H1 (cell line): ENCODE data around the gene KLK7. TPM values are rescaled to one million over a fixed set of nuclear protein-coding genes. Genes with fewer than 3 reads are reported as not detected.

ENCODE experiments used
- CTCF ChIA-PET: fragments of 300-600 bp; sonication (Branson Sonifier 250); formaldehyde crosslinking; loops from one replicate; lab custom pipeline; 2021; ENCODE audit not compliant: partially characterized antibody; lab: Charles Lee
- POLR2A ChIA-PET: fragments of 300-600 bp; sonication (Branson Sonifier 250); formaldehyde crosslinking; loops from one replicate; lab custom pipeline; 2021; ENCODE audit warnings: inconsistent platforms; ENCODE audit not compliant: partially characterized antibody; lab: Charles Lee
- DNase-seq, 2 experiments: peaks; one replicate each; pipeline versions ENCODE4 v3.0.0 to v3.0.0-alpha.2; 2010 to 2022; ENCODE audit warnings: low spot score in 2 of 2, low read depth in 1 of 2, mixed read lengths in 1 of 2
- FAIRE-seq: peaks from 2 replicates; lab custom pipeline; 2011; peaks lifted over from hg19 to GRCh38; lab: Jason Lieb, UNC
- H2AFZ ChIP-seq: 2 replicates; pipeline ENCODE4 v1.8.1; 2012; ENCODE audit warnings: low read length, inconsistent platforms
- H2AK5ac ChIP-seq: 2 replicates; pipeline ENCODE4 v1.6.1; 2013; ENCODE audit warnings: low read depth, low read length
- H2BK120ac ChIP-seq: replicated peaks from 2 replicates; pipeline ENCODE3; 2013; ENCODE audit warnings: low read depth, low read length, inconsistent platforms
- H2BK12ac ChIP-seq: 2 replicates; pipeline ENCODE4 v1.6.1; 2013; ENCODE audit warnings: low read depth, low read length
- H2BK15ac ChIP-seq: 2 replicates; pipeline ENCODE4 v1.6.1; 2013; ENCODE audit warnings: low read length
- H2BK20ac ChIP-seq: 2 replicates; pipeline ENCODE4 v1.6.1; 2013; ENCODE audit warnings: low read length
- H2BK5ac ChIP-seq: 2 replicates; pipeline ENCODE4 v1.6.1; 2013; ENCODE audit warnings: low read depth, low read length
- H3K14ac ChIP-seq: 2 replicates; pipeline ENCODE4 v1.6.1; 2013; ENCODE audit warnings: inconsistent platforms; ENCODE audit not compliant: insufficient read length
- H3K18ac ChIP-seq: 2 replicates; pipeline ENCODE4 v1.6.1; 2013; ENCODE audit warnings: low read length; ENCODE audit errors: extremely low read depth
- H3K23ac ChIP-seq: 2 replicates; pipeline ENCODE4 v1.6.1; 2013; ENCODE audit warnings: inconsistent platforms; ENCODE audit not compliant: insufficient read length
- H3K23me2 ChIP-seq: 2 replicates; pipeline ENCODE4 v1.6.1; 2013; ENCODE audit warnings: low read depth, low read length
- H3K27ac ChIP-seq: 2 replicates; pipeline ENCODE4 v1.6.1; 2011; ENCODE audit warnings: low read depth, low read length, inconsistent platforms
- H3K27me3 ChIP-seq, 4 experiments: replicated peaks in 1 of 4; 1 replicate in 1 of 4; 2 replicates in 3 of 4; pipeline versions ENCODE4 v1.6.1 to v1.8.1; 2011 to 2013; ENCODE audit warnings: low read length in 3 of 4, mild to moderate bottlenecking in 3 of 4, inconsistent platforms in 2 of 4, mixed read lengths in 2 of 4, moderate library complexity in 1 of 4; ENCODE audit not compliant: control insufficient read depth in 3 of 4, insufficient read depth in 3 of 4; ENCODE audit errors: extremely low read depth in 1 of 4
- H3K36me3 ChIP-seq, 4 experiments: 2 replicates each; pipeline versions ENCODE4 v1.6.1 to v1.8.1; 2011 to 2013; ENCODE audit warnings: mild to moderate bottlenecking in 4 of 4, low read length in 3 of 4, moderate library complexity in 2 of 4, control low read depth in 1 of 4, inconsistent platforms in 1 of 4; ENCODE audit not compliant: insufficient read depth in 4 of 4, control insufficient read depth in 2 of 4
- H3K4ac ChIP-seq: replicated peaks from 2 replicates; pipeline ENCODE3; 2013; ENCODE audit warnings: low read length, low read depth, mixed read lengths, inconsistent platforms; ENCODE audit not compliant: insufficient read length
- H3K4me1 ChIP-seq, 4 experiments: replicated peaks in 1 of 4; 1 replicate in 1 of 4; 2 replicates in 3 of 4; pipeline versions ENCODE4 v1.6.1 to v1.8.1; 2011 to 2013; ENCODE audit warnings: low read length in 3 of 4, inconsistent platforms in 2 of 4, mixed read lengths in 1 of 4; ENCODE audit not compliant: insufficient read depth in 4 of 4, control insufficient read depth in 3 of 4
- H3K4me2 ChIP-seq, 2 experiments: 2 replicates each; pipeline versions ENCODE4 v1.6.1 to v1.8.1; 2011 to 2013; ENCODE audit warnings: low read depth in 2 of 2, low read length in 2 of 2, control low read depth in 1 of 2, inconsistent platforms in 1 of 2, mild to moderate bottlenecking in 1 of 2; ENCODE audit not compliant: insufficient read depth in 1 of 2
- H3K4me3 ChIP-seq, 4 experiments: fragments of 200-600, 300-600 bp in 1 of 4; sonication (generic), shearing (Covaris generic), sonication (Bioruptor Twin) in 1 of 4; 2 replicates each; pipeline versions ENCODE4 v1.5.1 to v1.8.1; 2011 to 2016; ENCODE audit warnings: low read length in 4 of 4, low read depth in 3 of 4, control low read depth in 2 of 4, inconsistent platforms in 2 of 4, mild to moderate bottlenecking in 2 of 4, mixed read lengths in 1 of 4, moderate library complexity in 1 of 4; ENCODE audit not compliant: insufficient read depth in 2 of 4; ENCODE audit errors: extremely low read depth in 1 of 4
- H3K56ac ChIP-seq: replicated peaks from 2 replicates; pipeline ENCODE3; 2013; ENCODE audit warnings: low read depth, mild to moderate bottlenecking, mixed read lengths, low read length, inconsistent platforms; ENCODE audit not compliant: insufficient read length
- H3K79me1 ChIP-seq: 2 replicates; pipeline ENCODE4 v1.6.1; 2013; ENCODE audit warnings: low read depth, low read length, control low read depth
- H3K79me2 ChIP-seq, 2 experiments: 2 replicates each; pipeline versions ENCODE4 v1.6.1 to v1.8.1; 2012 to 2013; ENCODE audit warnings: low read length in 2 of 2, mild to moderate bottlenecking in 2 of 2, inconsistent platforms in 1 of 2; ENCODE audit not compliant: insufficient read depth in 2 of 2, control insufficient read depth in 1 of 2
- H3K9ac ChIP-seq, 4 experiments: replicated peaks in 1 of 4; 1 replicate in 1 of 4; 2 replicates in 3 of 4; pipeline versions ENCODE4 v1.6.1 to v1.8.1; 2011 to 2013; ENCODE audit warnings: low read depth in 3 of 4, low read length in 3 of 4, control low read depth in 2 of 4, mild to moderate bottlenecking in 2 of 4, moderate library complexity in 2 of 4, inconsistent platforms in 1 of 4; ENCODE audit errors: extremely low read depth in 1 of 4
- H3K9me3 ChIP-seq, 2 experiments: 2 replicates each; pipeline versions ENCODE4 v1.6.1 to v1.8.1; 2012 to 2013; ENCODE audit warnings: mild to moderate bottlenecking in 2 of 2, moderate library complexity in 2 of 2, control low read depth in 1 of 2, inconsistent platforms in 1 of 2, low read depth in 1 of 2, low read length in 1 of 2, mixed read lengths in 1 of 2; ENCODE audit not compliant: insufficient read depth in 2 of 2
- H4K20me1 ChIP-seq, 2 experiments: replicated peaks in 1 of 2; 2 replicates each; pipeline versions ENCODE3 to v1.8.1; 2011 to 2013; ENCODE audit warnings: inconsistent platforms in 2 of 2, low read length in 2 of 2, mild to moderate bottlenecking in 1 of 2; ENCODE audit not compliant: insufficient read depth in 2 of 2, control insufficient read depth in 1 of 2
- H4K5ac ChIP-seq: 2 replicates; pipeline ENCODE4 v1.6.1; 2013; ENCODE audit warnings: low read length, low read depth, mixed read lengths, inconsistent platforms; ENCODE audit not compliant: insufficient read length
- H4K8ac ChIP-seq: 2 replicates; pipeline ENCODE4 v1.8.0; 2013; ENCODE audit warnings: mild to moderate bottlenecking, moderate library complexity, low read length, inconsistent platforms; ENCODE audit not compliant: insufficient read depth; ENCODE audit errors: extremely low read depth
- H4K91ac ChIP-seq: replicated peaks from 2 replicates; pipeline ENCODE3; 2013; ENCODE audit warnings: low read length, mixed read lengths, inconsistent platforms; ENCODE audit not compliant: insufficient read length
- BACH1 ChIP-seq: IDR thresholded peaks from 2 replicates; pipeline ENCODE4 v1.6.1; 2012; ENCODE audit warnings: low read length, improper control_type of control experiment
- CEBPB ChIP-seq: IDR thresholded peaks from 2 replicates; pipeline ENCODE4 v1.6.1; 2012; ENCODE audit warnings: low read depth, low read length
- CHD1 ChIP-seq: IDR thresholded peaks from 2 replicates; pipeline ENCODE4 v1.6.1; 2012; ENCODE audit warnings: low read depth, low read length, improper control_type of control experiment
- EP300 ChIP-seq, 2 experiments: IDR thresholded peaks; 1 replicate in 1 of 2; 2 replicates in 1 of 2; pipeline ENCODE4 v1.6.1; 2011 to 2012; ENCODE audit warnings: low read depth in 2 of 2, low read length in 2 of 2, mild to moderate bottlenecking in 2 of 2, borderline replicate concordance in 1 of 2, inconsistent platforms in 1 of 2, moderate library complexity in 1 of 2
- HDAC2 ChIP-seq, 2 experiments: fragments of 300-600 bp in 1 of 2; sonication (generic) in 1 of 2; IDR thresholded peaks; 2 replicates each; pipeline ENCODE4 v1.6.1; 2011 to 2012; ENCODE audit warnings: low read depth in 2 of 2, low read length in 2 of 2, mild to moderate bottlenecking in 2 of 2, moderate library complexity in 2 of 2, borderline replicate concordance in 1 of 2, inconsistent platforms in 1 of 2
- JUND ChIP-seq: IDR thresholded peaks from 2 replicates; pipeline ENCODE4 v1.6.1; 2011; ENCODE audit warnings: mild to moderate bottlenecking, improper control_type of control experiment, low read length
- RAD21 ChIP-seq, 2 experiments: IDR thresholded peaks in 1 of 2; conservative IDR thresholded peaks in 1 of 2; 2 replicates each; pipeline ENCODE4 v1.6.1; 2011; ENCODE audit warnings: low read depth in 2 of 2, low read length in 2 of 2, improper control_type of control experiment in 1 of 2, inconsistent platforms in 1 of 2, mild to moderate bottlenecking in 1 of 2, moderate library complexity in 1 of 2
- SIRT6 ChIP-seq: IDR thresholded peaks from one replicate; pipeline ENCODE4 v1.7.1; 2012; ENCODE audit warnings: low read length, inconsistent platforms
- TCF12 ChIP-seq: IDR thresholded peaks from 2 replicates; pipeline ENCODE4 v1.6.1; 2011; ENCODE audit warnings: low read depth, mild to moderate bottlenecking, low read length
- USF2 ChIP-seq: IDR thresholded peaks from 2 replicates; pipeline ENCODE4 v1.6.1; 2011; ENCODE audit warnings: low read length, improper control_type of control experiment
- WGBS, 2 experiments: shearing (Covaris generic) in 1 of 2; methylation state at CpG; one replicate each; pipeline versions ENCODE4 v1.1.6 to v1.1.7; 2013 to 2015; ENCODE audit warnings: low lambda C conversion rate in 2 of 2, mixed read lengths in 2 of 2, inconsistent platforms in 1 of 2, low coverage in 1 of 2, missing lambda C conversion rate in 1 of 2; ENCODE audit not compliant: insufficient replicate concordance in 2 of 2, insufficient coverage in 1 of 2, insufficient read length in 1 of 2; ENCODE audit errors: extremely low coverage in 1 of 2, missing lambda C conversion rate in 1 of 2; 5-methylcytosine and 5-hydroxymethylcytosine counted together
- polyA plus RNA-seq, 7 experiments: library from polyadenylated mRNA; depleted of rRNA in 3 of 7; stranded (reverse) in 5 of 7; unstranded in 2 of 7; fragments of >200 nt in 5 of 7; fragments of 200-250 nt in 2 of 7; gene quantifications; 1 replicate in 5 of 7; 2 replicates in 1 of 7; 4 replicates in 1 of 7; pipeline versions ENCODE4 v1.2.1 to v1.2.3, GENCODE V29; 2011 to 2013; ENCODE audit warnings: missing spikeins in 2 of 7, mixed read lengths in 2 of 7
- total RNA-seq: library from RNA; stranded (reverse); fragmentation: NEBNext Ultra II Directional; extraction: Animal tissue kit (Norgen Biotek cat#: 25700); gene quantifications from 2 replicates; pipeline ENCODE4 v1.2.1, GENCODE V29; 2021

KLK7 gene
- total and polyA plus RNA-seq, 2 of the 8 experiments (the other 6 are each of a cell fraction or from before 2014, with no cell fraction given): 0.73 to 1.4 TPM

- no peak overlapping the region for H4K5ac ChIP-seq
- TF ChIP-seq CHD1 (no peak), USF2 (no peak), CEBPB (no peak), EP300 (IDR thresholded peaks at IDR 0.05; ENCODE audit: borderline replicate concordance in 1 of 2, low read depth in 2 of 2, low read length in 2 of 2) (no peak), HDAC2 (IDR thresholded peaks at IDR 0.05; ENCODE audit: borderline replicate concordance in 1 of 2, low read depth in 2 of 2, low read length in 2 of 2) (no peak), TCF12 (no peak), BACH1 (no peak), JUND (no peak), SIRT6 (no peak), RAD21 (IDR thresholded peaks at IDR 0.05 in 1 of 2, conservative IDR thresholded peaks at IDR 0.05 in 1 of 2; ENCODE audit: low read depth in 2 of 2, low read length in 2 of 2) (no peak)
- TF ChIP-seq, all 59 proteins: peak for 0
- Histone ChIP-seq H3K79me2 (no peaks in the 10 kb centered on the region), H3K27me3 (no peaks in the 10 kb centered on the region; a peak in 1 of 7 replicates), H2BK15ac (0 out of 2 replicates have a peak overlapping the region, but pooled peaks have one; percentile 18), H3K79me1 (no peaks in the 10 kb centered on the region; the same call in 1 of the 2 replicates), H3K9me3 (no peaks in the 10 kb centered on the region), H3K56ac (no peak overlapping the region), H3K4me2 (no peak overlapping the region), H4K8ac (no peak overlapping the region), H2BK5ac (no peak overlapping the region), H3K4ac (no peak overlapping the region), H4K20me1 (no peaks in the 10 kb centered on the region), H3K18ac (no peak overlapping the region; the same call in 1 of the 2 replicates), H2BK120ac (no peak overlapping the region), H3K4me3 (no peak overlapping the region), H2BK20ac (no peak overlapping the region), H2AK5ac (no peak overlapping the region), H3K27ac (no peak overlapping the region), H3K14ac (no peak overlapping the region), H3K4me1 (peaks cover 0 to 23% (median 14%) of the 10 kb centered on the region in 4 experiments; a peak in 6 of 7 replicates), H4K91ac (no peak overlapping the region), H2AFZ (no peak overlapping the region), H3K36me3 (no peaks in the 10 kb centered on the region), H3K23ac (no peak overlapping the region), H3K9ac (no peak overlapping the region), H3K23me2 (no peaks in the 10 kb centered on the region), H2BK12ac (peak overlapping the region; percentile 60; the same call in 1 of the 2 replicates)
- FAIRE-seq (no peak), DNase-seq (no peak)
- WGBS, 2 experiments: 87% methylated on average over 11 of the region's 13 CpGs; no CpG with 5 or more reads in 1 of the 2 experiments
- ChIA-PET CTCF (interaction anchor here (0.9 kb wide), 1 partner anchor 9 kb away, joined by 4 read pairs; no protein-coding TSS in a partner anchor), POLR2A (interaction anchor here (0.6 to 1.0 kb wide), 3 partner anchors 11 to 365 kb away, joined by 3 read pairs; partner anchors contain the start of gene KLK10)
Observed at GRCh38 chr19:51030631-51031030, 46.9 kb upstream of the KLK7 start.
